ENCODE measurements around the gene HDLBP.

DNA sequence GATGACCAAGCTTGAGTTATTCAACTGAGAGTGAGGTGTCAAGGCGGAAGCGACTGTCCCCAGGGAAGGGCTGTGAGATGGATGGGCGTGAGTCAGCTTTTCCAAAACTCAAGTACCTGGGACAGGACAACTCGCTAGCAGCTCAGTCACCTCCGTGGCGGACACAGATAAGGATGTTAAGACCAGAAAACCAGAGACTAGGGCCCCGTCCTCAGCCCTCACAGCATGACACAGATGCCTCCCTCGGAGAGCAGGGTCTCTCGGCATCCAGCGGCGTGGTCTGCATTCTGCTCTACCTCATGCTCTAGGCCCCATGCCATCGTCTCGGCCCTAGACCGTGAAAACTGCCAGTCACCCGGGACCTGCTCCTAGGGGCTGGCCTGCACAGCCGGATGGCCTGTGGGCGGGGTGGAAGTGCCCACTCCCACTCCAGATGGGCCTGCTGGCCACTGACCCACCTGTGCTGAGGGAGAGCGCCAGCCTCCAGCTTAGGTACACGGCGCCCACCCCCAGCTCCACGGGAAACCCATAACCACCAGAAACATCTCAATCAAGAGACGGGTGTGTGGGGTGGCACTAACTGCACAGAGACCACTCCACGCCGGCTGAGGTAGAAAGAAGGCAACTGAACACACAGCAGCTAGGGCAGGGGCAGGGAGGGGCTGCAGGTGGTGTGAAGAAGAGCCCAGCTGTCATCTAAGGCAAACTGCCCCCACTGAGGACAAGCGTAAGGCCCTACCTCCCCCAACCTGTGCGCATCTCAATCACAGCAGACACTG is 87.2 kb downstream of the HDLBP start:
- TF ChIP-seq POLR2A (IDR thresholded peaks at IDR 0.05) (no peak), POLR2AphosphoS5 (IDR thresholded peaks at IDR 0.05) (no peak)
- TF ChIP-seq, protein P1, sequence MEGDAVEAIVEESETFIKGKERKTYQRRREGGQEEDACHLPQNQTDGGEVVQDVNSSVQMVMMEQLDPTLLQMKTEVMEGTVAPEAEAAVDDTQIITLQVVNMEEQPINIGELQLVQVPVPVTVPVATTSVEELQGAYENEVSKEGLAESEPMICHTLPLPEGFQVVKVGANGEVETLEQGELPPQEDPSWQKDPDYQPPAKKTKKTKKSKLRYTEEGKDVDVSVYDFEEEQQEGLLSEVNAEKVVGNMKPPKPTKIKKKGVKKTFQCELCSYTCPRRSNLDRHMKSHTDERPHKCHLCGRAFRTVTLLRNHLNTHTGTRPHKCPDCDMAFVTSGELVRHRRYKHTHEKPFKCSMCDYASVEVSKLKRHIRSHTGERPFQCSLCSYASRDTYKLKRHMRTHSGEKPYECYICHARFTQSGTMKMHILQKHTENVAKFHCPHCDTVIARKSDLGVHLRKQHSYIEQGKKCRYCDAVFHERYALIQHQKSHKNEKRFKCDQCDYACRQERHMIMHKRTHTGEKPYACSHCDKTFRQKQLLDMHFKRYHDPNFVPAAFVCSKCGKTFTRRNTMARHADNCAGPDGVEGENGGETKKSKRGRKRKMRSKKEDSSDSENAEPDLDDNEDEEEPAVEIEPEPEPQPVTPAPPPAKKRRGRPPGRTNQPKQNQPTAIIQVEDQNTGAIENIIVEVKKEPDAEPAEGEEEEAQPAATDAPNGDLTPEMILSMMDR (IDR thresholded peaks at IDR 0.05 in 8 of 11, conservative IDR thresholded peaks at IDR 0.05 in 3 of 11), result no peak

Measured in spleen (tissue), 7 donors.